ENCODE results near the gene GRPR.

GRCh38 chrX:16101581-16101980 is 21.8 kb upstream of the GRPR start:
- TF ChIP-seq POLR2AphosphoS5 (IDR thresholded peaks at IDR 0.05) (no peak), CTCF (IDR thresholded peaks at IDR 0.05) (no peak)
